VCaP (cell line): ENCODE data around the gene ANKLE1.
A peak's percentile ranks its signal among the peaks of the same experiment; 100 is the strongest.

ENCODE experiments used
- H3K27ac ChIP-seq: fragments of 450-650 bp; 2 replicates; pipeline ENCODE4 v1.5.1; 2017
- TF ChIP-seq, protein P1 (sequence below): fragments of 450-650 bp; conservative IDR thresholded peaks from 2 replicates; pipeline ENCODE4 v1.5.1; 2017; ENCODE audit warnings: mild to moderate bottlenecking, moderate library complexity

ANKLE1 gene

DNA sequence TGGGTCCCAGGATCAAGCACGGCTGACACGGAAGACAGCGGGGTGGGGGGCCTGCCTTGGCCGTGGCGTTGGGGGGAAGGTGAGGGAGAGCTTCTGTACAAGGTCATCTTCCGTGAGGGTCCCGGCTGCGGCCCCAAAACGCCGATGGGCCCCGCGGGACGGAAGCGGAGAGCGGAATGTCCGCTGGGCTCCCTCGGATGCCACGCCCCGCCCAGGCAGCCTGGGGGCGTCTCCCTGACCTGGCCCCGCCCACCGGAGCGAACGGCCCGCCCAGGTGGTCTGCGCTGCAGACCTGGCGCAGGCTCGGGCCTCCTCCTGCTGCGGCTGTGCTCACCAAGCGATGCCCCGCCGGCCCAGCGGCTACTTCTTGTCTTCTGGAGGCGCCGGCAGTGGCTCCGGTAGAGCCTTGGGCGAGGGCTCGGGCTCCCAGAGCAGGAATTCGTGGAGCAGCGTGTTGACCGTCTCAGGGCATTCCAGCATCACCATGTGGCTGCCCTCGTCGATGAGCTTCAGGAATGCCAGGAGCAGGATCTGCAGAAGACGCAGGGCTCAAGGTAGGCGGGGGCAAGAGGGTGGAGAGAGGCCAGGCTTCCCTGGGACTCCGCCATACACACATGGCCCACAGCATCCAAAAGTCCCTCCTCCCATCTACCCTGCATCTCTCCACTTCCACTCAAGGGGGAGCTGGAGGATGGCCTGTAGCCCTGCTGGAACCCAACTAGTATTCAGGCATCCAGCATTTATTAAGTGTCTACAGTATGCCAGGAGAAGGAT is 10.8 kb downstream of the ANKLE1 start:
- TF ChIP-seq, protein P1, sequence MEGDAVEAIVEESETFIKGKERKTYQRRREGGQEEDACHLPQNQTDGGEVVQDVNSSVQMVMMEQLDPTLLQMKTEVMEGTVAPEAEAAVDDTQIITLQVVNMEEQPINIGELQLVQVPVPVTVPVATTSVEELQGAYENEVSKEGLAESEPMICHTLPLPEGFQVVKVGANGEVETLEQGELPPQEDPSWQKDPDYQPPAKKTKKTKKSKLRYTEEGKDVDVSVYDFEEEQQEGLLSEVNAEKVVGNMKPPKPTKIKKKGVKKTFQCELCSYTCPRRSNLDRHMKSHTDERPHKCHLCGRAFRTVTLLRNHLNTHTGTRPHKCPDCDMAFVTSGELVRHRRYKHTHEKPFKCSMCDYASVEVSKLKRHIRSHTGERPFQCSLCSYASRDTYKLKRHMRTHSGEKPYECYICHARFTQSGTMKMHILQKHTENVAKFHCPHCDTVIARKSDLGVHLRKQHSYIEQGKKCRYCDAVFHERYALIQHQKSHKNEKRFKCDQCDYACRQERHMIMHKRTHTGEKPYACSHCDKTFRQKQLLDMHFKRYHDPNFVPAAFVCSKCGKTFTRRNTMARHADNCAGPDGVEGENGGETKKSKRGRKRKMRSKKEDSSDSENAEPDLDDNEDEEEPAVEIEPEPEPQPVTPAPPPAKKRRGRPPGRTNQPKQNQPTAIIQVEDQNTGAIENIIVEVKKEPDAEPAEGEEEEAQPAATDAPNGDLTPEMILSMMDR, result peak; percentile 79
- peak overlapping the region; percentile 79 for H3K27ac ChIP-seq

DNA sequence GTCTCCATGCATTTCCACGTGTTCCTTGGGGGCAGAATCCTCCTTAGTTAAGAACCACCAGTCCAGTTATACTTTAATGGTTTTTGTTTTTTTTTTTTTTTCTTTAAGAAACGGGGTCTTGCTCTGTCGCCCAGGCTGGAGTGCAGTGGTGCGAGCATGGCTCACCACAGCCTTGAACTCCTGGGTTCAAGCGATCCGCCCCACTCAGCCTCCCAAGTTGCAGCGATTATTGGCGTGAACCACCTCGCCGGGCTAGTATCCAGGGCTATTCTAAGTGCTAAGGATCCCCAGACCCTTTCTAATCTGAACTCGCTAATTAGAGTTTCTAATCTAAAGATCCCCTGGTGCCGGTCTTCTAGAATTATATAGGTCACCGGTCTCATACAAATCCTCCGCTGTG is 11.9 kb downstream of the ANKLE1 start:
- H3K27ac ChIP-seq, result peak overlapping the region; percentile 79
- TF ChIP-seq, protein P1, result no peak

DNA sequence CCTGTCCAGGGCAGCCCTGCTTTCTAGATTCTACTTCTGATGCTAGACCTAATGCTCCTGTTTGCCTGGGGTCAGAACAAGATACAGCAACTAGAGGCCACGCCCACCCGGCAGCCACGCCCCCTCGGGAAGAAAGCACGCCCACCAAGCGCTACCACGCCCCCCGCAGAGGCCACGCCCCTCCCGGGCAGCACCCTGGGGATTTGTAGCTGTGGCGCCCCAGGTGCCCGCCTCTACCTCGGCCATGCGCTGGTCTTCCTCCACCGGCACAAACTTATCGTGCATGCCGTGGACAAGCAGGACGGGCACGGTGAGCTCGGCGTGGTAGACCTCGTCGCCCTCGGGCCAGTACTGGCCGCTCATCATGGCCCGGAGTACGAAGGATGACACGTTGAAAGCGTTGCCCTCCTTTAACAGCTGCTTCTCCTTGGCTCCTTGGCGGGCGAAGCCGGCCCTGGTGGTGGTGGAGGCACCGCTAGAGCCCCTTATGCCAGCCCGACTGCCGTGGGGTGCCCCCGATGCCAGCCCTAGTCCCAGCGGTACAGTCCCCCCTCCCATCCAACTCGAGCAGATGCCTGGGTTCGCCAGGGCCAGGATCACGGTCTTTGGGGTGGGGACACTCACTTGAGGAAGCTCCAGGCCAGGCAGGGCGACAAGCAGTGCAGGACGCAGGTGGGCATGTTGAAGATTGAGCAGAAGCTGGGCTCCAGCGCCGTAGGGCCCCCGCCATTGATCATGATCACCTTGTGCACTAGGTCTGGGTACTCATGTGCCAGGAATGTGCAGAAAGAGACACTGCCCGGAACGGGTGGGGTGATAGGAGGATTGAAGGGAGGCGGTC is 12.6 kb downstream of the ANKLE1 start:
- peak overlapping the region; percentile 79; the same call in 1 of the 2 replicates for H3K27ac ChIP-seq
- TF ChIP-seq, protein P1, result no peak

DNA sequence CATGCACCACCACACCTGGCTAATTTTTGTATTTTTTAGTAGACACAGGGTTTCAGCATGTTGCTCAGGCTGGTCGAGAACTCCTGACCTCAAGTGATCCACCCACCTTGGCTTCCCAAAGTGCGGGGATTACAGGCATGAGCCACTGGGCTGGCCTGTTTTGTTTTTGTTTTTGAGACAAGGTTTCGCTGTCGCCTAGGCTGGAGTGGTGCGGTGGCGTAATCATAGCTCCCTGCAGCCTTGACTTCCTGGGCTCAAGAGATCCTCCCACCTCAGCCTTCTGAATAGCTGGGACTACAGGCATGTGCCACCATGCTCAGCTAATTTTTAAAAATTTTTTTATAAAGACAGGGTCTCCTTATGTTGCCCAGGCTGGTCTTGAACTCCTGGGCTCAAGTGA is 13.8 kb downstream of the ANKLE1 start:
- H3K27ac ChIP-seq, result 0 out of 2 replicates have a peak overlapping the region, but pooled peaks have one; percentile 5

DNA sequence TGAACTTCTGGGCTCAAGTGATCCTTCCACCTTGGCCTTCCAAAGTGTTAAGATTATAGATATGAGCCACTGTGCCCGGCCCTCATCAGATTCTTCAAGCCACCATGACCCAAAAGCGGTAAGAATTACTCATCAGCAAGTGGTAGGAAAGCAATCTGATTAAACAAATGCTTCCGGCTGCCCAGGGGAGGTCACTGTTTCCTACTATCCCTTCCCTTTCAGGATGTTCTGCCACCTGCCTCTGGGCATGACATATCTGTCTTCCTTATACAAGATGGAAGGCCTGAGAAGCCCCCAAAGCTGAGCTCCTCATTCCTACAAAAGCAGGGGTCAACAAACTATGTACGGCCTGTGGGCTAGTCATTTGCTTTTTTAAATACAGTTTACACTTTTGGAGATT is 14.6 kb downstream of the ANKLE1 start:
- H3K27ac ChIP-seq, result 0 out of 2 replicates have a peak overlapping the region, but pooled peaks have one; percentile 5

DNA sequence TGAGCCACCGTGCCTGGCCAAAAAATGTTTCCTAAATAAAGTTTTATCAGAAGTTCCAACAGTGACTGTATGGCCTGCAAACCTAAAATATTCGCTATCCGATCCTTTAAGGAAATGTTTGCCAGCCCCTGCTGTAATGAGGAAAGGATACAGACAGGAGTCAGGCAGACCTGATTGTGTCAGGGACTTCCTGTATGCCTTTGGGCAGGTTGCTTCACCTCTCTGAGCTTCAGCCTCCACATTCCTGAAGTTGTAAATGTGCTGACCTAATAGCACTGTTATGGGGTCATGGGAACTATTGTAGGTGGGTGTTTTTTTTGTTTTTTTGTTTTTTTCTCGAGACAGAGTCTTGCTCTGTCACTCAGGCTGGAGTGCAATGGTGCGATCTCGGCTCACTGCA is 15.3 kb downstream of the ANKLE1 start:
- H3K27ac ChIP-seq, result 0 out of 2 replicates have a peak overlapping the region, but pooled peaks have one; percentile 5

More for the DNA sequence above, 14.6 kb downstream of the ANKLE1 start:
- TF ChIP-seq, protein P1, result peak; percentile 32; the same call in 1 of the 2 replicates

DNA sequence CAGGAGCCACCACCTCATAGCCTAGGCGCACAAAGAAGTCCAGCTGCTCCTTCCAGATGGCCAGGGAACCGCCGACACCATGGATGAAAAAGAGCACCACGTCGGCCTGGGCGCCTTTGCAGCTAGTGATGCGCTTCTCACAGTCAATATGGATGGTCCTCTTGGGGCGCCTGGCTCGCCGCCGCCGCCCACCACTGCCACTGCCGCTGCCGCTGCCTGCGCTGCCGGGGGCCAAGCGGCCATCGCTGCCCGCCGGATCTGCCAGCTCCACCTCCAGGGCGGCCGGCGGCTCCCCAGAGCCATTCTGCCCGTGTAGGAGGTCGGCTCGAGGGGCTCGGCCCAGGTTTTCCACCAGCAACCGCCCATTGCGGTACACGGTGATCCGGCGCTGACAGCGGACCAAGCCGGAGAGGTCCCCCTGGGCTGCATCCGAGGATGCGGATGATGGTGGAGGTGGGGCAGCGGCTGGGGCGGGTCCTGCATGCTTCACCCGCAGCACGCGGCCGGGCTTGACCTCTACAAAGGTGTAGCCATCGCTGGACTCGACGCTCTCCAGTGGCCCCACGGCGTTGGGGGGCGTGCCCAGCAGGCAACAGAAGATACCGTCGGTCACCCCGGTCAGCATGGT is 19.4 kb downstream of the ANKLE1 start:
- TF ChIP-seq, protein P1, result no peak

More for the DNA sequence above, 15.3 kb downstream of the ANKLE1 start:
- TF ChIP-seq, protein P1, result no peak

More for the DNA sequence above, 19.4 kb downstream of the ANKLE1 start:
- H3K27ac ChIP-seq, result no peak overlapping the region
